Epithelial cell of umbilical artery (primary cell): ENCODE results near the gene SNF8. TPM values are rescaled to one million over a fixed set of nuclear protein-coding genes. Genes with fewer than 3 reads are reported as not detected.

Source experiments
- total RNA-seq: library from RNA; depleted of rRNA; stranded (reverse); fragments of >200 nt; gene quantifications from 2 replicates; pipeline ENCODE4 v1.2.3, GENCODE V29; 2014

Gene SNF8
- 159 and 177 TPM in 2 replicates for total RNA-seq

GRCh38 chr17:48944515-48945260 is at the start of gene SNF8:
Gene SNF8 (minus strand): TSS chr17:48944842. CDS start chr17:48944734, 108 bp downstream.

GRCh38 chr17:48908047-48908843 is 36.4 kb downstream of the SNF8 start, which contains the start of gene UBE2Z:
Gene UBE2Z (plus strand): TSS chr17:48908407. CDS start chr17:48908504, 97 bp downstream.

Other genes starting within 250 kb of the SNF8 start
- gene PRAC1, start 222.3 kb downstream of the SNF8 start, total RNA-seq: not detected in 2 replicates
- gene PRAC2, start 221.7 kb downstream of the SNF8 start, total RNA-seq: not detected in 2 replicates
- gene HOXB13, start 216.1 kb downstream of the SNF8 start, total RNA-seq: not detected in 2 replicates
- not detected in 2 replicates for gene TTLL6, start 127.6 kb downstream of the SNF8 start, total RNA-seq
- 19.5 and 53.8 TPM in 2 replicates for gene CALCOCO2, start 113.8 kb downstream of the SNF8 start, total RNA-seq
- gene ATP5MC1, start 52.1 kb downstream of the SNF8 start, total RNA-seq: 65.4 and 65.6 TPM in 2 replicates
- 48.2 and 53.9 TPM in 2 replicates for gene UBE2Z, start 36.4 kb downstream of the SNF8 start, total RNA-seq
- gene GIP, start 23.8 kb upstream of the SNF8 start, total RNA-seq: not detected in 2 replicates
- 9.4 and 10.0 TPM in 2 replicates for gene IGF2BP1, start 52.5 kb upstream of the SNF8 start, total RNA-seq
- gene B4GALNT2, start 187.9 kb upstream of the SNF8 start, total RNA-seq: not detected in 2 replicates